ENCODE measurements around the gene UBR4.
A peak's percentile ranks its signal among the peaks of the same experiment; 100 is the strongest.

Gene UBR4

DNA sequence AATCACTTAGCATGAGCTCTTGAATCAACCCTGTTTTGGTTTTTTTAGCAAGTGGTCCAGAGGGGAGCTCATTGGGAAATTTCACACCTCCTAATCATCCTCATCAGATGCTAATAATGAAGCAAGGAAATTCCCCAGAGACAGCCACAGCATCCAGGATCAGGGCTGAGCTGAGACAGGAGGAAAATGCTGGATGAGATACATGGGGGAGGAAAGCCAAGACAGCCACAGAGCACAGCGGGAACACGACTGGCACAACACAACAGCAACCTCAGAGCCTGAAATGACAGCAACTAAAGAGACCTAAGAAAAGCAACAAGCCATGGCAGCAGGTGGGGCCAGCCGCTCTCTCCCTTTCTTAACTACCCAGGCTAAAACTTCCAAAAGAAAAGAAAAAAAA, 70.4 kb downstream of the UBR4 start:
- no peak for DNase-seq (ENCODE audit: low spot score)

DNA sequence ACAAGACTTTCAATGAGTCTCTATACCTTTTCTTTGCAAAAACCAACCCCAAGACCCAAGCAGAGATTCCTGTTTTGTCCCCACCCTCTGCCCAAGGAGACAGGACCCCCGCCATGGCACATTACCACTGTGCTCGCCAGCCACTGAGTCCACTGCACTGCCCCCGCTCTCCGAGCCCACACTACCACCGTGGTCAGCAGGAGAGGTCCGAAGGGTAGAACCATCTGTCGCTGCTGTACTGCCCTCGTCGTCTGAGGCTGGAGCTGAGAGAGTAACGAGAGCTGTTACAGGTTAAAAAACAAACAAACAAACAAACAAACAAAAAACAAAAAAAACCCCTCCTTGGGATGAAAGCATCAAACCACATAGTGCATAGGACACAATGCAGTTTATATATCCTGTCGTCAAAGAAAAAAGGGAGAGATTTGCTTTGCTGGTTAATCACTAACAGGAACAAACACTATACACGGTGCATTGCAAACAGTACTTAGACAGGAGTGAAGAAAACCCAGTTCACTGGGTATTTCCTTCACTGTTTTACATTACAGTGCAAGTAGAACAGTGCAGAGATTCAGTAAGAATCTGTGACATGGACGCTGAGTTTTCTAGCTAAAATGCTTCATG, 71.0 kb downstream of the UBR4 start:
- peak; percentile 20 for DNase-seq (ENCODE audit: low spot score)

DNA sequence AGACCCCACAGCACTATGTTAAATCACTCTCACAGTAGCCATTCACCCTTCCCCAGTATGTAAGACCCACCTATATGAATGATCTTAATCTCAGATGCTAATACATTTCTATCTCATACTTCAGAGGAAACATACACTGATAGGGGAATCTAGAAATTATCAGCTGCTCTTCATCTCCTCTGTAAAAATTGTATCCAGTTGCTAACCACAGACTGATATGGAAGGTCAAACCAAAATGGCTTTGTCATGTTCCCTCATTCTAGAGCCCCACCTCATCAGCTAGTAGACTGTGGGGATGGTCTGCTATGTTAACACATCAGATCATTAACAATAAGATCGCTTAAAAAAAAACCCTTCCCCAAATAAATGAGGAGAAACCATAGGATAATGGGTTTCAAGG, 71.7 kb downstream of the UBR4 start:
- DNase-seq (ENCODE audit: low spot score) = no peak

DNA sequence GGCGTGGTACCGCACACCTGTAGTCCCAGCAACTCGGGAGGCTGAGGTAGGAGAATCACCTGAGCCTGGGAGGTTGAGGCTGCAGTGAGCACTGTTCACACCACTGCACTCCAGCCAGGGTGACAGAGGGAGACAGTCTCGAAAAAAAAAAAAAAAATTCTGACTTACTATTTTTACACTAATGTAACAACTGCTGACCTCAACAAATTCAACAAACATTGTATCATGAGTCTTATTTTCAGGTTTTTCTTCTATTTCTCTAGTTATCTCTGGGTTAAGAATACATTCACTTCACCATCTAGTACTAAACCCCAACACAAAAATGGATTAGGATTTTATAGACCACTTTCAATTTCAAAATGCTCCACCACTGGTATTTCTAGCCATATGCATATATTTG, 72.9 kb downstream of the UBR4 start:
- no peak for DNase-seq (ENCODE audit: low spot score)

DNA sequence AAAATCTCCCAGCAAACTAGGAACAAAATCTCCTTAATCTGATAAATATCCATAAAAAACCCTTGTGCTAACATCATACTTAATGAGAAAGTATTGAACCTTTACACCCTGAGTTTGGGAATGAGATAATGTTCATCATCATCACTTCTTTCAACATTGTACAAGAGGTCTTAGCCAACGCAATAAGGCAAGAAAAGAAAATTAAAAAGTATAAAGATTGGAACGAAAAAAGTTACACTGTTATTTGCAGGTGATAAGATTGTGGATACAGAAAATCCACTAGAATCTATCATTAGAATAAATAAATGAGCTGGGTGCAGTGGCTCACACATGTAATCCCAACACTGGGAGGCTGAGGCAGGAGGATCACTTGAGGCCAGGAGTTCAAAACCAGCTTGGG, 76.7 kb downstream of the UBR4 start:
- no peak for DNase-seq (ENCODE audit: low spot score)

DNA sequence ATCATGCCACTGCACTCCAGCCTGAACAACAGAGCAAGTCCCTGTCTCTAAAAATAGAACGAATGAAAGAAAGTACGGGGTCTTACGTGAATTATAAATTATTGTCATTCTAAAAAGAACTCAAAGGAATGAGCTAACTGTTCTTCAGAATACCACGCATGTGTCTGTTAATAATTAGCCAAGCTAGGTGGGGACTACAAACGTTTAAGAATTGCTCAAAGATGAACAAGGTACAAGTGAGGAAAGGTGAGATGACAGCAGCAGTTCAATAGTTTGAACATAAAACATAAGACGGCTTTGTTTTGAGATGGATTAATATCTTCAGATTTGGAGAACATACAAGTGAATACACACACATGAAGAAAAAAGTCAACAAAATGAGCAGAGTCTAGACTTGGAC, 79.6 kb downstream of the UBR4 start:
- DNase-seq (ENCODE audit: low spot score) = no peak

DNA sequence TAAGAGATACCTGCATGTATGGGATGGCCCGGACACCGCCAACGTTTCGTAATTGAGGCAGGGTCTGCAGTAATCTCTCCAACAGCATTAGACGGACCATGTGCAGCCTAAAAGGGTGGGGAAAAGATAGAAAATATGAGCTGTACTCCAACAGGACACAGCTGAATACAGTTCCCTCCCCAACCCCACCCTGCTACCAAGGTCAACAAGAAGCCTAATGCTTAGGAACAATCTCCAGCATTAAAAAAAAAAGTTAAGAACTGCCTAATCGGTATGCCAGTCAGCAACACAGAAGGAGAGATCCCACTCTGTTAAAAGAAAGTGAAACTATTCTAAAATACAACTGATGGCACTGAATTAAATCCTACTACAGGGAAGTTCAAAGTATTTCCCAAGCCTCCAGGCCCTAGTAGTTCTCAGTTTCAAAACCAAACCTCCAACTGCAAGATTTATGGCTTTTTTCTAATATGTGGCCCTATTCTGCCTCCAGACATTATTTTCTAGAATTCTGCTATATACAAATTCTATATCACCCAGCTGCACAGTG, 81.0 kb downstream of the UBR4 start:
- DNase-seq (ENCODE audit: low spot score) = no peak

DNA sequence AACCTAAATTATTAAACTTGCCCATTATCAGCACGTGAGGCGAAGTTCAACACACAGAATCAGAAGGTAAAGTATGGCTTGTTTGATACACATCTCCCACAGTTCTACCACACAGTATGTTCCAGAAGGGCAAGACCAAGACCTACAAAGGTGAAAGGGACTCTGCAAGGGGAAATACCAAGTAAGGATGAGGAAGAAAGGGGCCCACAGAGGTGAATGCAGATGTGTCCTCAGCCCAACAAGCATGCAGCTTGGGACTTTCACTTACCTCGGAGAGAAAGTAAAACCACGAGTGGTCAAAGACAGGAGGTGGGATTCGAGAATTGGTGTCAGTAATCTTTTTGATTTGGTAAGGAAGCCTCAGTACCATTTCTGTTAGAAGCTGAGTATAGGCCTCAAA, 85.8 kb downstream of the UBR4 start:
- no peak for DNase-seq (ENCODE audit: low spot score)

DNA sequence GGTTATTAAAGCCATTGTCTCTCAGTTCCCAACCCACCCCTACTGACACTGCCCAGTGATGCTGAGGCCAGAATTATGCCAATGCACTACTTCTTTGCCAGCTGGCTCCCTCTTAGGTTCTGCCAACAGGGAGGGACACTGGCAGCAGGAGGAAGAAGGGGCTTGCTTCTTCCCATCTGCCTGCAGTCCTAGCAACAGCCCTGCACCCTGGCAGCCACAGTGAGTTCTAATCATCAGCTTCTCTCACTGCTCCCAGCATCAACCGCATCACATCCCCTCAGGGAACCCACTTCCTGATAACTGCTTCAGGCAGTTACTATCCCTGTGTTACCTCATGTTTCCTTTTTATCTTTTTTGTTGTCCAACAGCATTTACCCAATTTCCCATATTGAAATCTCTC, 86.2 kb downstream of the UBR4 start:
- no peak for DNase-seq (ENCODE audit: low spot score)

DNA sequence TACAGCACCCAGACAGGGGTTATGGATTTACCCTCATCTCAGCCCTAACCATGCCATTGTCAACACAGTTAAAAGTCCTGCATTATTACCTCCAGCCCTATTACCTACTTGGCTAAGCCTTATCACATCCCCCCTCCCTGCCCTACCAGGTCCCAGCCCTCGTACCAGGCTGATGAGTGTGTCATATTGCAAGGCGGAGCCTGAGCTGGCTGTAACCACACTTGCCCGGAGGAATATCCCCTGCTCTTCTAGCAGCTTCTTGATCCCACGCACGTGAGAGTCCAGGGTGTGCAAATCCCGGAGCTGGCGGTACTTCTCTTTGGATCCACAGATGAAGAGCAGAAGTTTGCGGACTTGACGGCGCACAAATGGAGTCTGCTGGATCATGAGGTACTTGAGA, 87.4 kb downstream of the UBR4 start:
- DNase-seq (ENCODE audit: low spot score) = no peak

DNA sequence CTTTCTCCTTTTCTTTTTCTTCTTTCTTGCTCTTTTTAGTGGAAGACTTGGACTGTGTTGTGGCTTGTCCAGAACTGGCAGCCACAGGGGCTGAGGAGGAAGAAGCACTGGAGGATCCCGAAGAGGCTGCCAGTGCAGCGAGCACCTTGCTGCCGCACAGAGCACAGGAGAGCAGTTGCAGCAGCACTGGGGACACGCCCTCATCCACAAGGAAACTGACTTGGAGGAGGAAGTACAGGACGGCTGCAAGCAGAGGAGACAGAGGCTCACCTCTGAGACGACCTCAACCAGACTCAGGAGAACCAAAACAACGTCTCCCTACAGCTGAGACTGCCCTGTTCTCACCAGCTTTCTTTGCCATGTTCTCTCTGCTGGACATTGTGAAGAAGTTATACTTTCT, 88.9 kb downstream of the UBR4 start:
- no peak for DNase-seq (ENCODE audit: low spot score)

DNA sequence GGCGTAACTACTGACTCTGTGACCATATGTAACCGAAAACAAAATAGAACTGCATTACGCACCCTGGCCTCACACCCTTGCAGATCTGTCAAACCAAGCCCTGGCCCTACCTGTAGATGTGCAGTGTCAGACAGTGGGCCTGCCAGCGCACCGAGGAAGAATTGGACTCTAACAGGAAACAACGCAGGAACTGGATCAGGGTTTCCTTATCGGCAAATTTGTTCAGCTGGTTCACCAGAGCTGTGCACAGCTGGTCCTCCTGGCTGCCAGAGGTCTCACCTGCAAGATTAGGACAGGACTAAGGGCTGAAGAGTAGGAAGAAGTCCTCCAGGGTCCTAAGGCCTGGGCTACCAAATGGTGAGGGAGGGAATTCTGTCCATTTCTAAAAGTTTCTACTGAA, 90.0 kb downstream of the UBR4 start:
- no peak for DNase-seq (ENCODE audit: low spot score)

DNA sequence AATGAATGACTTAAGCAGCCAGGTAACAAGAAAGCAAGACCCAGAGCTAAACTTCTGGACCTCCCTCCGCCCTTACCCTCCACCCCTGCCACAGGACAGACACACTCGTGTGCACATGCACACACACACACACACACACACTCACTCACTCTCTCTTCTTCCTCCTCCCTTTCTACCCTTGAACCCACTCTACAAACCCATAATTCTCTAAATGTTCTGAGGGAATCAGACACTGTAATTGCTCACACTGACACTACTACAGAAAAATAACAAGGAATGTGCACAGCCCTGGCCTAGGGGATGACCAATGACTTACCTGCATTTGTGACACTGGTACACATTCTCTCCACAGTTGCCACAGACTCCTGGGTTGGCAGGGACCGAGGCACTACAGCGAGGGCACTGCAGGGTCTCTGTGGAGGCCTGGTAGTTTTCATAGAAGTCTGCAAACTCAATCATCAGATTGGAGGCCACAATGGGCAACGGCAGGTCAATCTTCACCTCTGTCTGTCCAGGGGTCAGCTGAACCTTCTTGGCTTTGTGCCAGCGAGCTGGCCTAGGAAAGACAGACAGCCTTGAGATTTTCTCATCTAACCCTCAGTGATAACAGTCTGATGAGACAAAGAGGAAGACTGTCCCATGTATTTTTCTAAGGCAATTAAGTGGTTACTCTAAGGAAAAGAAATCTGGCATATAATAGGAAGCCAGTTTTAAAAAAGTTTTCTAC, 94.8 kb downstream of the UBR4 start:
- no peak for DNase-seq (ENCODE audit: low spot score)

DNA sequence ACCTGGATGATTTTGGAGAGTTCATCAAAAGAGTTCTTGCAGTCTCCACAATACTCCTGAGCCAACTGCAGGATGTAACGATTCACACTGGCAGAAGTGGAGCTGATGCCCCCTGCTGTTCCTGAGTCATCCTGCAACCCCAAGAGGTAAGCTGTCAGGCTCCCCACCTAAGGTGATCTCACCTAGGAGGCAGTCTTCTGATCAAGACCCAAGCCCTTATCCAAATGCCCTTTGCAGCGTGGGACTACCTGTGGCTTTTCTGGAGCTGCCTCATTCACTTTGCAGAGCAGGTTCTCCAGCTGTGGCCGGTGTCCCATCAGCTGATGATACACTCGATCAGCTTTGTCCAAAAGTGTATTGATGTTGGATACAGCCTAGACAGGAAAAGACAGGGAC, 96.4 kb downstream of the UBR4 start:
- peak; percentile 43 for DNase-seq (ENCODE audit: low spot score)

DNA sequence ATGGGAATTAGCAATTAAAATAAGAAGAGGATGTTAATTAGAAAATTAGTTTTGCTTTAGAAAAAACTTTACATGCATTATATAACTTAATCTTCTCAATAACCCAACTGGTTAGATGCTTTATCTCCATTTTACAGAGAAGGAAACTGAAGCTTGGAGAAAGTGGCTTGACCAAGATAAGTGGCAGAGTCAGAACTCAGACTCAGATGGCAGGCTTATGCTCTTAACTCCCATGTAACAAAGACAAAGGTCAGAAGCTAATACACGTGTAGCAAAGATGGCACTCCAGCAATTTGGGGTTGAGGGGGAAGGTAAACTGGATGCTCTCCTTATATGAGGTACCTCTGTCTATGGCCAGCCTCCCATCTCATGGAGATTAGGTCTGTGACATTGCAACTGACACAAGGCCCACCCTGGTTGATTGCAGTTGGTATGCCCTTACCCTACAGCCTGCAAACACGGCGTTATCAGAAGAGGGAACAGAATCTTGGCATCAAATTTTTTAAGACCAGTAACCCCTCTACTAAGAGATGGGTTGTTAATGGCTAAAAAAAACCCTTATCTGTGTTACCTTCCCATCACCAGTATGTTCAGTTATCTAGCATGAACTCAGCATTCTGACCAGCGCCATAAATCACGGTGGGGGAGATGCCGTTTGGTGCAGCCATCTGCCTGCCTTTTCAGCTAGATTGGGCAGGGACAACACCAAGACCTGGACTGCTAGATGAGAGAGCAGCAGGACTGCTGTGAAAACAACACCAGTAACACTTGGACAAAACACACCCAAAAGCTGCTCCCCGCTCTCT, 97.0 kb downstream of the UBR4 start:
- no peak for DNase-seq (ENCODE audit: low spot score)

DNA sequence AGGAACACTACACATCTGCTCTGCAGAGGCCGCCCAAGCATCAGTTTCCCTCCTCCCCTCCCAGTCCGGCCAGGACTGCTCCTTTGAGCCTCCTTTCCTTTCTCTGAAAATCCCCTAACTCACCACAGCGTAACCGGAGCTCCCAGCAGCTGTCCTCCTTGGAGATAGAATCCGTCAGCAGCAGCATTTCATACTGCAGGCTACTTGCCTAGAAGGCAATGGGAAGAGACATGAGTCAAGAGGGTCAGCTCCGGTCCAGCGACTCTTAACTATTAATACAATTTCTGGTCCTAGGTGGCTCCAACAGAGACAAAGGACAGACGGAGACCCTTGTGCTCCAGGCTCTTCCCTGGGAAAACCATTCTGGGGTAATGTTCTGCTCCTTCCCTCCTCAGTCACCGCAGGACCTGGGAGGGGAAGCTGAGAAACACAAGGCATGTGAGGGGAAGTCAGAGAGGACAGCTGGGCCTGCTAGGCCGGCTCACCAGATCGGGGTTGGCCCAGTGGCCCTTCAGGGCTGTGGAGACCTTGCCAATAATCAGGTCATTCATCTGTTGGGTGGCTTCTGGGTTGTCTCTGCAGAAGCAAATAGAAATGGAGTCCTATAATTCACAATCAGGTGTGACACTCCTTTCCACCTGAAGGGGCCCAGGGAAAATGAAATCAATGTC, 99.7 kb downstream of the UBR4 start:
- DNase-seq (ENCODE audit: low spot score) = no peak

DNA sequence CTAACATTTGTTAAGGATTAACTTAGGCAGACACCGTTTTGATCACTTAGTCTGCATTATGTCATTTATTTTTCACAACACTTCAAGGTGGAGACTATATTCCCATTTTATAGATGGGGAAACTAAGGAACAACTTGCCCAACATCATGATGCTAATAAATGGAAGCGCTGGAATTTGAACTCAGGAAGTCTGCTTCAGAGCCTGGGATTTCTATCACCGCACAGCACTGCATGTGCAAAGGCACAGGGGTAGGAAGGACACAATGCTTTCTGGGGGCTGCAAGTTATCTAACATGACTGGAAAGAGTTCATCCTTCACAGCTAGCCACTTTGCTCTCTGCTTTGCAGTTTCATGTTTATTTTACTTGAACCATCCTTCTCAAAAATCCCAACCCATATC, 100.5 kb downstream of the UBR4 start:
- DNase-seq (ENCODE audit: low spot score) = no peak

DNA sequence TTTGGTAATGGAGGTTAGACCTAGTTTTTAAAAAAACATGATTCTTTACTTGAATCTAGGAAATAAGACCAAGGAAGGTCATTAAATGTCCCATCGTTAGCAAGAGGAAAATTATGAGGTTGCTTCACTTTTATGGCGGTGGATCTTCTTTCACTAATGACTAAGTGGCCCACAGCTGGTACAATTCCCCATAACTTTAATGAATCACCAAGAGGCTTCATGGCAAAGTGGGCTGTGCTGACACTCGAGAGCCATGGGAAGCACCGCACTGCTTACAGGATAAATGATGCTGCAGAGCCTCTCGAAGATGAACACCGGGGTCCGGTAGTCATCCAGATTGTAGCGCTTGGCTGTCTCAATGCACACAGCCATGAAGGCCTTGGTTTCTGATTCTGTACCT, 108.8 kb downstream of the UBR4 start:
- no peak for DNase-seq (ENCODE audit: low spot score)

DNA sequence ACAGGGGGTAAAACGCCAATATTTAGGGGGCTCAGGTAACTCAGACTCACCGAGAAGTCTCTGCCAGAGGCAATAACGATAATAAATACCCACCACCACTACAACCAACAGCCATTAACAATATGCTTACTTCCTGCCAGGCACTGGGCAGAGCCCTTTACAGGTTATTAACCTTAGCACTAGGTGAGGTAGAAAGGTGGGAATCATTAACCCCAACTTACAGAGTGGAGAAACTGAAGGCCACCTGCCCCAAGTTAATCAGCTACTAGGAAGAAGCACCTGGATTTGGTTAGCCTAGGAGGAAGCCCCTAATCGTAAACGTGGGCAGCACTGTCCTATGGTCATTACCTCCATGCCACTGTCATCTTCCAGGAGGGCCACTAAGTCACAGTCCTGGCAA, 110.0 kb downstream of the UBR4 start:
- no peak for DNase-seq (ENCODE audit: low spot score)

DNA sequence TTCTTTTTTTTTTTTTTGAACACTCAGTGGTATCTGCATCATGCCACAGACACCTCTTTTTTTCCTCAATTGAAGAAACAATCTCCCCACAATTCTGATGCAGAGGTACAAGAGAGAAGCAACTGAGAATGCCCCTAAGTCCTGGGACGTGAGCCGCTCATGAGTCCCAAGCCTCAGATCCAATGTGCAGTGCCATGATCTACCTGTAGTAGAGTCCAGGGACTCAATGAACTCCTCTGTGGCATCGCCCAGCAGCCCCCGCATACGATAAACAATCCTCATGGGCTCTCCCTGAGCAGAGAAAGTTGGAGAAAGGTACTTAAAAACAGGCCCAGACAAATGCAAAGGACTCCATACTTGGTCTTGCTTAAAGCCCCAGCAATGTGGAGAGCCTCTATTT, 113.1 kb downstream of the UBR4 start:
- no peak for DNase-seq (ENCODE audit: low spot score)

DNA sequence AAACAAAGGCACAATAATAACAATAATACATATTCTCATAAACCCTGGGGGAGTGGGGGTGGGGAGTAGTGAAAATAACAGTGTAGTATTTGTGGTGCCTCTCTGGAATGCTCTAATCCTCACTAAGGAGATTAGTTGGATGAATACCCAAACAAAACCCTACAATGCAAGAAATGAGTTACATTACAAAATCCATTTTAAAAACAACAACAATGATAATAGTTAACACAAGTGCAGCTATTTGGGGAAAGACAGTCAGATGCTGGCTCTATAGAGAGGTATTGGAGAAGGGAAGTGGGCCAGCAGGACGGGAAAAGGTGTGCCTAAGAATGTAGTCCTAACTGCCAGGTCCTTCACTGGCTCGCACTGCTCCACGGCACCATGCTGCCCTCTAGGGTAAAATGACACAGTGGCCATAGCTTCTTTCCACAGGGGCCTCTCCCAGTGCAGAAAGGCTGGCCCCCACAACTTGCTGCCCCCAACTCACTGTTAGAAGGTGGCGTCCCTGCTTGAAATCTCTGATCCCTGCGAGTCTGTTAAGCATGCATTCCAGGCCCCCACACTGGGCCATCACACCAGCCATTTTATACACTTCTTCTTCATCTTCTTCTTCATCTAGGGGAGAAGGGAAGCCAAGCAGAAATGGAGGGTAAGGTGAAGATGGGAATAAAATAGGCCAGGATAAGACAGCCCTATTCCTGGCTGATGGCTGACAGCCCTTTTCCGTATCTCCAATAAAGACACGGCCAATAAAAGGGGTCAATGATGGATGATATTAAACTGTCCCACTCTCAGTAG, 113.8 kb downstream of the UBR4 start:
- peak; percentile 42 for DNase-seq (ENCODE audit: low spot score)
